ENCODE results near the gene ESRRB.

ESRRB gene

GRCh38 chr14:76375947-76376404, at the start of gene ESRRB:
ESRRB (plus strand) TSS chr14:76376137; CDS start chr14:76376402, 265 bp downstream.
- H3K4me3 Mint-ChIP-seq = no peak within 1 kb of the TSS
- peaks cover 68% of the 10 kb centered on the region for H3K27me3 Mint-ChIP-seq
- no peaks in the 10 kb centered on the region for H3K9me3 Mint-ChIP-seq
- H3K27ac Mint-ChIP-seq = no peak within 1 kb of the TSS
- H3K36me3 Mint-ChIP-seq (ENCODE audit: low read depth) = no peaks in the 10 kb centered on the region
- DNase-seq (no peak), ATAC-seq (no peak)
- peaks cover 4% of the 10 kb centered on the region for H3K4me1 Mint-ChIP-seq

DNA sequence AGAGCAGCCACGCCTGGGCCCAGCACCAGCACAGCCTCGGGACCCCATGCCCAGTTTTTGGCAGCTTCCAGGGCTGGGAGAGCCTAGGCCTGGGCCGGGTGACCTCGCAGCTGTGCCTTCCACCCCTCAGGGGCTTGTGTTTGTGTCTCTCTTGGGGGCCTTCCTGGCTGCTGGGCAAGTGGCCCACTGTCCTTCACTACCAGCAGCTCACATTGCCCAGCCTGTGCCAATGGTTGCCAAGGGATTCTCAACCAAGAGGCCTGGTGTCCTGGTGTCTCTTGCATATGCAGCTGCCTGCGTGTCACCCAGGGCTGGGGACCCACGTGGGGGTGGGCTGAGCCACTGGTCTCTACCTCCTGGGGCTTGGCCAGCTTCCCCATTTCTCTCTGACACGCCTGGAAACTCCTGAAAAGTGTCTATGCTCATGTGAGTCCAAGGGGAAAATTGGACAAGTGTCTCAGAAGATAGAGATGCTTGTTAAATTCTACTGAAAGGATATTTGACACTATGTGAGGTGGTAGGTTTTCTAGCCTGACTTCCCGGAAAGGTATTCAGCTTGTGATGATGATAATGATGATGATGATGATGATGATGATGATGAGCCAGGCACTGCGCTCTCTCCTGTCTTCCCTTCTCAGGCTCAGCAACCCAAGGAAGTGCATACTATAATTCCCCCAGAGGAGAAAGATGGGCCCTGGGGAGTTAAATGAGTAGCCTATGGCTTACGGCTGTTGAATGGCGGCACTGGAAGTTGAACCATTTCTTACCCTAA, 48.8 kb upstream of the ESRRB start:
- H3K27ac Mint-ChIP-seq = no peak overlapping the region
- DNase-seq (no peak), ATAC-seq (no peak)
- peaks cover 38% of the 10 kb centered on the region for H3K27me3 Mint-ChIP-seq
- H3K4me3 Mint-ChIP-seq = no peak overlapping the region
- no peaks in the 10 kb centered on the region for H3K4me1 Mint-ChIP-seq
- H3K9me3 Mint-ChIP-seq = no peaks in the 10 kb centered on the region
- H3K36me3 Mint-ChIP-seq (ENCODE audit: low read depth) = no peaks in the 10 kb centered on the region

DNA sequence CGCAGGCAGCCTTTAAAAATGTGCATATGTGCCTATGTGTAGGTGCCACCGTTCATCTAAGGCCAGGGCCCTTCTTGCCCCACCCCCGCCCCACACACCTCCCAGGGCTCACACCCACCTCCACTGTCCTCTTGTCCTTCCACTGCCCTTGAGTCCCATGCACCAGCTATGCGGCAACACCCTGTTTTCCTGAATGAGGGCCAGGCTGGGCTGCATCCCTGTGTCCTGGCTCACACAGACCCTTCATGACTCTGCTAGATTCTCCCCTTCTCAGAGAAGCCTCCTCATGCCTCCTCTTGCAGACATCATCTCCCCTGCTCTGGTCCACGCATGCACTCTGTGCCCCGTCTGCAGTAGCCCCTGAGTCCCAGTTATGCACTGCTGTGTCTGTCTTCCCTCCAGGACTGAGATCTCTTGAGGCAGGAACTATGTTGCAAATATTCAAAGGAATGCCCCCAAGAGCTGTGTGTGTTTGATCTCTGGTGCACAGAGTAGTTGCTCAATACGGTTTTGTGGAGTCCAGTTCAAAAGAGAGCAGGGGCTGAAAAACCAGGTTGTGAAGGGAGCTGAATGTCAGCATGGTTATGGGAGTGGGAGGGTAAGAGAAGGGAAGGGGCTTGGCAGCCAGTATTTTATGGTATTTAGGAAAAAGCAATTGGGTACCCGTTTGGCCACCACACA, 47.3 kb upstream of the ESRRB start:
- no peak for DNase-seq
- Mint-ChIP-seq H3K36me3 (ENCODE audit: low read depth) (no peaks in the 10 kb centered on the region), H3K4me1 (no peaks in the 10 kb centered on the region), H3K9me3 (no peaks in the 10 kb centered on the region), H3K27ac (no peak overlapping the region), H3K4me3 (no peak overlapping the region), H3K27me3 (peaks cover 38% of the 10 kb centered on the region)
- no peak for ATAC-seq

- Mint-ChIP-seq H3K4me3 (no peak overlapping the region), H3K36me3 (ENCODE audit: low read depth) (no peaks in the 10 kb centered on the region), H3K9me3 (no peaks in the 10 kb centered on the region), H3K27ac (no peak overlapping the region), H3K27me3 (peaks cover 33% of the 10 kb centered on the region), H3K4me1 (no peaks in the 10 kb centered on the region)
- DNase-seq (no peak), ATAC-seq (no peak)
These were observed 46.6 kb upstream of the ESRRB start for GRCh38 chr14:76329154-76329928.

DNA sequence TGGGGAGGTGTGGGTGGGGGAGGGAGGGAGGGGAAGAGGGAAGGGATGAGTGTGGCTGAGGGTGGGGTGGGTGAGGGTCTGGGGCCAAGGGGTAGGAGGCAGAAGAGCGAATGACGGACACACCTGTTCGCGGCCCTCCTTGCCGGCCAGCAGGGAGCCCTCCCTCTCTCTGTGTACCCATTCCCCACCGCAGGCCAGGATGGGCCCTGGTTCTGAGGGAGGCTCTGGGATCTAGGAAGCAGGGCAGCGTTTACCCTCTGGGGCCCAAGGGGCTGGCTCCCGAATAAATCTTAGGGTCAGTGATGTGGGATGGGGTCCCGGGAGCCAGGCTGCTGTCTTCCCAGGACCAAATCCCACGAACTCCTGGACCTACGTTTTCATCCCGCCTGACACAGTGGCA, 46.0 kb upstream of the ESRRB start:
- H3K36me3 Mint-ChIP-seq (ENCODE audit: low read depth) = no peaks in the 10 kb centered on the region
- peaks cover 33% of the 10 kb centered on the region for H3K27me3 Mint-ChIP-seq
- no peaks in the 10 kb centered on the region for H3K9me3 Mint-ChIP-seq
- H3K4me1 Mint-ChIP-seq = no peaks in the 10 kb centered on the region
- no peak for DNase-seq
- no peak overlapping the region for H3K4me3 Mint-ChIP-seq
- no peak overlapping the region for H3K27ac Mint-ChIP-seq
- ATAC-seq = no peak

DNA sequence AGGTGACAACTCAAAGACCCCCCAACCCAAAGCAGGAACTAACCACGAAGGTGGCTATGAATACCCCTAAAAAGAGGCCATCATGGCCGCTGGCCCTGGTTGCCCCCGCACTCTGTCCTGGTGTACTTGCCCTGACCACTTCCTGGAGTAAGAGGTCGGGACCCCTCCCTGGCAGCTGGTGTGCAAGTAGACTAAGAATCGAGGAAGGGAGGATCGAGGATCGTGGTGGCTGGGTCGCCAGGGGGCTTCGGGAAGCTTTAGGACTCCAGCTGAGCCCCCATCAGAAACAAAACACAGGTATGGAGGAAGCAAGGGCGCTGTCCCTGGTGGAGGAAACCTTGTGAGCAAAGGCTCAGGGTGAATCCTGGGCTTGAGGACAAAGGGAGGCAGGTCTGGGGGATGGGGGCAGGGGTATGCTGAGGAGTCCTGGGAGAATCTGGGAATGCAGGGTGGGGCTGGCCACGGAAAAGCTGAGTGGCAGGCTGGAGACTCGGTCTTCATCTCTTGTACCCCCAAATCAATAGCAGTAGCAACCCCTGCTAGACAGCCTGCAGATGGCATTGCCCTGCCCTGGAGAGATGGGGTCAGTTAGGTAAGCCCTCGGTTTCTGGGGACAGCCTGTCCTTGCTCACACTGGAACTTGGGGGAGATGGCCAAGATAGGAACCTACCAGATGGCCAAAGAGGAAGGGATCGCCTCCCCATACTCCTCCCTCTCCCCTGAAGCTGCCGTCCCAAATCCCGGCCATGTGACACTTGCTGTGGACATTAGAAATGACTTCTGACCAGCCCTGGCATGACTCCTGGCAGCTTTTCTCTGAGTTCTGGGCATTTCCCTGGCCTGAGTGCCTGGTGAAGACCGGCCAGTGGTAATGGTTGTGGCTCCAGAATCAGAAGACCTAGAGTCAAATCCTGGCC, 45.3 kb upstream of the ESRRB start:
- no peak for ATAC-seq
- no peak overlapping the region for H3K4me3 Mint-ChIP-seq
- no peak overlapping the region for H3K27ac Mint-ChIP-seq

GRCh38 chr14:76331328-76332011, 44.5 kb upstream of the ESRRB start:
- no peaks in the 10 kb centered on the region for H3K36me3 Mint-ChIP-seq (ENCODE audit: low read depth)
- ATAC-seq (no peak), DNase-seq (no peak)

More for the DNA sequence above, 45.3 kb upstream of the ESRRB start:
- no peaks in the 10 kb centered on the region for H3K9me3 Mint-ChIP-seq
- no peaks in the 10 kb centered on the region for H3K36me3 Mint-ChIP-seq (ENCODE audit: low read depth)
- peaks cover 33% of the 10 kb centered on the region for H3K27me3 Mint-ChIP-seq
- H3K4me1 Mint-ChIP-seq = no peaks in the 10 kb centered on the region
- no peak for DNase-seq

DNA sequence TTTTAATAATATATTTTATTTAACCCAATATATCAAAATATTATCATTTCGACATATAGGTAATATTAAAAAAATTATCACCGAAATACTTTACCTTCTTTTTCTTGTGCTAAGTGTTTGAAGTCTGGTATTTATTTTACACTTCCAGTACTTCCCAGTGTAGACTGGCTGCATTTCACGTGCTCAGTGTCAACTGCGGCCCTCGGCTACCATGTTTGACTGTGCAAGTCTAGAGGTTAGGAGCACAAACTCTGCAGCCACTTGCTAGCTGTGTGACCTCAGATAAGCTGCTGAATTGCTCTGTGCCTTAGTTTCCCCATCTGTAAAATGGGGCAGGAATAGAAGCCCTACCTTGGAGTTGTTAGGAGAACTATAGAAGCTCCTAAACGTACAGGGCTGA, 42.3 kb upstream of the ESRRB start:
- Mint-ChIP-seq H3K27me3 (peaks cover 25% of the 10 kb centered on the region), H3K9me3 (no peaks in the 10 kb centered on the region), H3K4me3 (no peak overlapping the region), H3K4me1 (no peaks in the 10 kb centered on the region), H3K36me3 (ENCODE audit: low read depth) (no peaks in the 10 kb centered on the region), H3K27ac (no peak overlapping the region)
- DNase-seq = no peak
- no peak for ATAC-seq

More at GRCh38 chr14:76331328-76332011, 44.5 kb upstream of the ESRRB start:
- Mint-ChIP-seq H3K27me3 (peaks cover 33% of the 10 kb centered on the region), H3K4me3 (no peak overlapping the region), H3K27ac (no peak overlapping the region), H3K9me3 (no peaks in the 10 kb centered on the region), H3K4me1 (no peaks in the 10 kb centered on the region)

- Mint-ChIP-seq H3K4me3 (no peak overlapping the region), H3K9me3 (no peaks in the 10 kb centered on the region), H3K27me3 (peaks cover 21% of the 10 kb centered on the region), H3K4me1 (no peaks in the 10 kb centered on the region), H3K27ac (no peak overlapping the region), H3K36me3 (ENCODE audit: low read depth) (no peaks in the 10 kb centered on the region)
- no peak for DNase-seq
- no peak for ATAC-seq
These were observed 41.6 kb upstream of the ESRRB start for GRCh38 chr14:76334316-76334715.

- peaks cover 6% of the 10 kb centered on the region for H3K27me3 Mint-ChIP-seq
- H3K4me1 Mint-ChIP-seq = no peaks in the 10 kb centered on the region
- no peaks in the 10 kb centered on the region for H3K36me3 Mint-ChIP-seq (ENCODE audit: low read depth)
- ATAC-seq (no peak), DNase-seq (no peak)
- no peaks in the 10 kb centered on the region for H3K9me3 Mint-ChIP-seq
- H3K27ac Mint-ChIP-seq = no peak overlapping the region
- no peak overlapping the region for H3K4me3 Mint-ChIP-seq
These were observed 39.1 kb upstream of the ESRRB start for GRCh38 chr14:76336876-76337275.

DNA sequence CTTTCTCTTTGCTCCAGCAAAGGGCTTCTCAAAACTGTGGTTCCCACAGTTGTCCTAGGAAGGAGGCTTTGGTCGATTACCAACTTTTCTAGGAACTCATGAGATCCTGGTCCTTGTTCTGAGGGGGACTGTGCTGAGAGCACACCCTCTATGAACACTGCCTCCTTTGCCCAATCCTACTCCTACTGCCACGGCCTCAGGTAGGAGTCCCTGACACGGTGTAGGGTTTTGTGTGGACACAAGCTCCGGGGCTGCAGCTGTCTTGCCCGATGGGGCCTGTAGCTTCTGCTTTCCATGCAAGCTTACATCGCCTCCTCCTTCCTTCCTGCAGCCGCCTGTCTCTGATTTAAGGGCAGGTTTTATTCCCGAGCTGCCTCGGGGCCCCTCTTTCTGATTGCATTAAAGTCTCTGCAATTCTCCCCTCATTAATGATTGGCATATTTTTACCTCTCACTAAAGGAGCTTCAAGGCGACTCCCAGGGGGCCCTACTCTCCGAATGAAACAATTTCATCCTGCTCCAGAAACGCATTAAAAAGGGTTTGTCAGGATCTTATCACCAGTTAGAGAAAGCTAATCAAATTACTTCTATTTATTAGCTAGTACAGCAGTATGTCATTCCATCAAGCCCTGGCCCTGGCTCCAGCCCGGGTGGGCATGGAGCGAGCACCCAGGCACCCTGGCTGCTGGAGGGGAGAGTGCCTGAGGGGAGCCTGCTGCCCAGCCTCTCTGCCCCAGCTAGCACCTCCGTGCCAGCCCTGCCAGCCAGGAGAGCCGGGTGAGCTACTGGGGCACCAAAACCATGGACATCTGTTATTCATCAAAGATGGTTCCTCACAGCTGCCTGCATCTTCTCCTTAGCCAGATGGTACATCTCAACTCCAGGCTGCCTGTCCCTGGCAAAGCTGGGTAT, 38.0 kb upstream of the ESRRB start:
- Mint-ChIP-seq H3K9me3 (no peaks in the 10 kb centered on the region), H3K36me3 (ENCODE audit: low read depth) (no peaks in the 10 kb centered on the region), H3K4me1 (no peaks in the 10 kb centered on the region), H3K4me3 (no peak overlapping the region), H3K27ac (no peak overlapping the region), H3K27me3 (peaks cover 6% of the 10 kb centered on the region)
- DNase-seq (no peak), ATAC-seq (no peak)

- Mint-ChIP-seq H3K4me3 (no peak overlapping the region), H3K27ac (no peak overlapping the region), H3K36me3 (ENCODE audit: low read depth) (no peaks in the 10 kb centered on the region), H3K27me3 (peaks cover 6% of the 10 kb centered on the region), H3K9me3 (no peaks in the 10 kb centered on the region), H3K4me1 (no peaks in the 10 kb centered on the region)
- no peak for ATAC-seq
- DNase-seq = no peak
These were observed 36.0 kb upstream of the ESRRB start for GRCh38 chr14:76339728-76340615.

All from activated naive CD8-positive, alpha-beta T cell treated with anti-CD3 and anti-CD28 coated beads, Interleukin-2, amount 50 U/mL, for 24 hours (primary cell).